CD14-positive monocyte (primary cell): ENCODE results near the gene UBE4A. TPM values are rescaled to one million over a fixed set of nuclear protein-coding genes. Genes with fewer than 3 reads are reported as not detected.
"Not testable (repeated sequence)": the region's sequence is repeated elsewhere in the genome, so short reads cannot be mapped to it uniquely, and the experiment has no call there.

ENCODE experiments used
- DNase-seq, 3 donors: peaks; one replicate each; pipeline ENCODE4 v3.0.0-alpha.2; 2011 to 2022
- H2AFZ ChIP-seq: 2 replicates; pipeline ENCODE4 v1.6.0; 2012; ENCODE audit warnings: mild to moderate bottlenecking, low read depth, low read length, inconsistent platforms; ENCODE audit not compliant: insufficient read depth, poor library complexity, severe bottlenecking
- H3K27ac ChIP-seq, 2 donors: 1 replicate in 1 of 2; 2 replicates in 1 of 2; pipeline ENCODE4 v1.5.1; 2012 to 2013; ENCODE audit warnings: low read length in 2 of 2, control low read depth in 1 of 2, inconsistent platforms in 1 of 2, low read depth in 1 of 2, mild to moderate bottlenecking in 1 of 2
- H3K27me3 ChIP-seq, 2 donors: one replicate each; pipeline versions ENCODE4 v1.6.0 to v1.6.1; 2011 to 2013; ENCODE audit warnings: low read length in 2 of 2; ENCODE audit not compliant: control insufficient read depth in 2 of 2, insufficient read depth in 2 of 2
- H3K36me3 ChIP-seq, 2 donors: replicated peaks in 1 of 2; 1 replicate in 1 of 2; 2 replicates in 1 of 2; pipeline versions ENCODE4 v1.5.1 to v1.6.1; 2012 to 2013; ENCODE audit warnings: low read length in 2 of 2, control low read depth in 1 of 2, inconsistent platforms in 1 of 2, mild to moderate bottlenecking in 1 of 2; ENCODE audit not compliant: insufficient read depth in 2 of 2, control insufficient read depth in 1 of 2
- H3K4me1 ChIP-seq, 2 donors: 1 replicate in 1 of 2; 2 replicates in 1 of 2; pipeline versions ENCODE4 v1.5.1 to v1.6.1; 2012 to 2013; ENCODE audit warnings: low read length in 2 of 2, control low read depth in 1 of 2, inconsistent platforms in 1 of 2, mild to moderate bottlenecking in 1 of 2, moderate library complexity in 1 of 2; ENCODE audit not compliant: insufficient read depth in 2 of 2, control insufficient read depth in 1 of 2
- H3K4me2 ChIP-seq: replicated peaks from 2 replicates; pipeline ENCODE3; 2012; ENCODE audit warnings: low read length, moderate library complexity, mild to moderate bottlenecking; ENCODE audit not compliant: poor library complexity, severe bottlenecking; ENCODE audit errors: extremely low read depth
- H3K4me3 ChIP-seq, 3 experiments: fragments of 200-600 bp in 1 of 3; sonication (generic) in 1 of 3; replicated peaks in 1 of 3; 1 replicate in 2 of 3; 2 replicates in 1 of 3; pipeline ENCODE4 v1.5.1; 2011 to 2013; ENCODE audit warnings: low read length in 3 of 3, mild to moderate bottlenecking in 3 of 3, control low read depth in 2 of 3, low read depth in 2 of 3, inconsistent platforms in 1 of 3, moderate library complexity in 1 of 3
- H3K79me2 ChIP-seq: 2 replicates; pipeline ENCODE4 v1.6.0; 2012; ENCODE audit warnings: mild to moderate bottlenecking, control low read depth, inconsistent platforms, low read length, moderate library complexity; ENCODE audit not compliant: insufficient read depth
- H3K9ac ChIP-seq: 2 replicates; pipeline ENCODE4 v1.6.0; 2017; ENCODE audit warnings: low read length, mild to moderate bottlenecking; ENCODE audit not compliant: insufficient read depth, poor library complexity, severe bottlenecking
- H3K9me3 ChIP-seq, 2 donors: replicated peaks in 1 of 2; 1 replicate in 1 of 2; 2 replicates in 1 of 2; pipeline versions ENCODE4 v1.5.1 to v1.6.1; 2012 to 2013; ENCODE audit warnings: low read length in 2 of 2, control low read depth in 1 of 2; ENCODE audit not compliant: control insufficient read depth in 1 of 2, insufficient read depth in 1 of 2
- H4K20me1 ChIP-seq: 2 replicates; pipeline ENCODE4 v1.6.0; 2012; ENCODE audit warnings: mild to moderate bottlenecking, low read length, control low read depth, moderate library complexity; ENCODE audit not compliant: insufficient read depth
- H3K27ac Mint-ChIP-seq, 7 donors: one replicate each; pipeline ENCODE4 v1.8.0; 2020; ENCODE audit warnings: mild to moderate bottlenecking in 7 of 7, mixed read lengths in 7 of 7, moderate library complexity in 6 of 7, inconsistent platforms in 2 of 7
- H3K27me3 Mint-ChIP-seq, 3 donors: one replicate each; pipeline ENCODE4 v1.8.0; 2021 to 2022; ENCODE audit warnings: low read depth in 3 of 3, mild to moderate bottlenecking in 3 of 3, mixed read lengths in 3 of 3, moderate library complexity in 3 of 3, inconsistent platforms in 1 of 3
- H3K36me3 Mint-ChIP-seq, 2 donors: one replicate each; pipeline ENCODE4 v1.8.0; 2020; ENCODE audit warnings: mixed read lengths in 2 of 2, inconsistent platforms in 1 of 2, mild to moderate bottlenecking in 1 of 2
- H3K4me1 Mint-ChIP-seq: one replicate; pipeline ENCODE4 v1.8.0; 2020; ENCODE audit warnings: mild to moderate bottlenecking, mixed read lengths
- H3K4me3 Mint-ChIP-seq, 2 donors: one replicate each; pipeline ENCODE4 v1.8.0; 2020; ENCODE audit warnings: mild to moderate bottlenecking in 2 of 2, mixed read lengths in 2 of 2, moderate library complexity in 1 of 2
- H3K9me3 Mint-ChIP-seq, 7 donors: one replicate each; pipeline ENCODE4 v1.8.0; 2020 to 2022; ENCODE audit warnings: mixed read lengths in 7 of 7, mild to moderate bottlenecking in 6 of 7, moderate library complexity in 6 of 7, inconsistent platforms in 2 of 7
- CTCF ChIP-seq: fragments of 200-600 bp; IDR thresholded peaks from one replicate; pipeline ENCODE4 v1.8.0; 2022; ENCODE audit warnings: antibody characterized with exemption, mild to moderate bottlenecking
- WGBS: methylation state at CpG from one replicate; pipeline ENCODE4 v1.1.5; 2013; ENCODE audit warnings: missing lambda C conversion rate; ENCODE audit not compliant: insufficient coverage; 5-methylcytosine and 5-hydroxymethylcytosine counted together
- intact Hi-C, 2 donors: fragments of 100-400 bp; cut with micrococcal nuclease; formaldehyde crosslinking; loops; one replicate each; pipeline versions ENCODE4 v1.15.0 to v1.15.1; 2023
- polyA plus RNA-seq, 3 donors: library from polyadenylated mRNA; depleted of rRNA in 1 of 3; unstranded in 2 of 3; stranded (reverse) in 1 of 3; fragments of 300-500 nt in 2 of 3; fragments of >200 nt in 1 of 3; fragmentation: Illumina TruSeq in 2 of 3; gene quantifications; 1 replicate in 2 of 3; 2 replicates in 1 of 3; pipeline ENCODE4 v1.2.3, GENCODE V29; 2012 to 2021

UBE4A gene
- polyA plus RNA-seq, 3 donors: 21.6 to 33.9 (median 22.7) TPM

- DNase-seq: peak; percentile 42 to 85 (median 53)
- 0% methylated on average over 4 of the region's 8 CpGs for WGBS
- no peak overlapping the region for H3K27ac Mint-ChIP-seq
Observed at GRCh38 chr11:118415062-118415738, 55.8 kb downstream of the UBE4A start.

GRCh38 chr11:118415739-118416068 is 56.3 kb downstream of the UBE4A start:
- no peak for TF ChIP-seq CTCF
- no peaks in the 10 kb centered on the region for H3K79me2 ChIP-seq
- intact Hi-C loops: no loop called here
- Mint-ChIP-seq H3K4me3 (no peak overlapping the region), H3K27me3 (peaks cover 0 to 8% (median 0%) of the 10 kb centered on the region in 3 donors), H3K4me1 (no peaks in the 10 kb centered on the region), H3K27ac (no peak overlapping the region), H3K36me3 (peaks cover 2 to 14% of the 10 kb centered on the region in 2 donors), H3K9me3 (no peaks in the 10 kb centered on the region)
- H3K4me1 ChIP-seq: peaks cover 17 to 19% of the 10 kb centered on the region in 2 donors
- no peak overlapping the region for H3K4me2 ChIP-seq
- H3K27me3 ChIP-seq: no peaks in the 10 kb centered on the region
- peak in 2 of 3 donors; percentile 51 to 76 for DNase-seq
- no peak overlapping the region for H3K4me3 ChIP-seq
- peaks cover under 1 to 14% of the 10 kb centered on the region in 2 donors for H3K36me3 ChIP-seq
- H4K20me1 ChIP-seq: peaks cover 18% of the 10 kb centered on the region
- H3K9ac ChIP-seq: no peak overlapping the region
- peak overlapping the region in 1 of 2 donors; percentile 21 for H3K27ac ChIP-seq
- H2AFZ ChIP-seq: no peak overlapping the region
- no peaks in the 10 kb centered on the region for H3K9me3 ChIP-seq

More at GRCh38 chr11:118415062-118415738, 55.8 kb downstream of the UBE4A start:
- H3K4me1 Mint-ChIP-seq: no peaks in the 10 kb centered on the region
- Histone ChIP-seq H3K9ac (no peak overlapping the region), H3K27ac (peak overlapping the region in 1 of 2 donors; percentile 21), H3K36me3 (peaks cover 5 to 19% of the 10 kb centered on the region in 2 donors), H3K4me3 (no peak overlapping the region), H3K4me2 (no peak overlapping the region), H2AFZ (no peak overlapping the region), H3K4me1 (peaks cover 17 to 19% of the 10 kb centered on the region in 2 donors), H3K9me3 (no peaks in the 10 kb centered on the region), H4K20me1 (peaks cover 23% of the 10 kb centered on the region), H3K27me3 (no peaks in the 10 kb centered on the region), H3K79me2 (no peaks in the 10 kb centered on the region)
- H3K9me3 Mint-ChIP-seq: no peaks in the 10 kb centered on the region
- peaks cover 0 to 8% (median 0%) of the 10 kb centered on the region in 3 donors for H3K27me3 Mint-ChIP-seq
- intact Hi-C loops: no loop called here
- no peak for TF ChIP-seq CTCF
- H3K4me3 Mint-ChIP-seq: no peak overlapping the region
- H3K36me3 Mint-ChIP-seq: peaks cover 6 to 19% of the 10 kb centered on the region in 2 donors

GRCh38 chr11:118416900-118417299 is 57.5 kb downstream of the UBE4A start:
- H3K27me3 Mint-ChIP-seq, H3K79me2 ChIP-seq, H3K27ac Mint-ChIP-seq, H4K20me1 ChIP-seq, H3K9me3 ChIP-seq, H3K27me3 ChIP-seq, H3K4me2 ChIP-seq, DNase-seq, H3K9me3 Mint-ChIP-seq, H2AFZ ChIP-seq, H3K27ac ChIP-seq, H3K4me3 ChIP-seq, H3K4me1 Mint-ChIP-seq, H3K36me3 Mint-ChIP-seq, H3K4me3 Mint-ChIP-seq, H3K9ac ChIP-seq, intact Hi-C loops: not testable (repeated sequence)
- Histone ChIP-seq H3K4me1 (peaks cover 17 to 19% of the 10 kb centered on the region in 2 donors), H3K36me3 (peaks cover 0 to 14% of the 10 kb centered on the region in 2 donors)
